D721Med (cell line): ENCODE measurements around the gene BPIFA3.

Source experiments
- DNase-seq: peaks from one replicate; pipeline ENCODE4 v3.0.0; 2011; ENCODE audit warnings: low spot score; ENCODE audit not compliant: insufficient read length
- FAIRE-seq: peaks from 2 replicates; lab custom pipeline; 2011; peaks lifted over from hg19 to GRCh38; lab: Jason Lieb, UNC
- TF ChIP-seq, protein P1 (sequence below): IDR thresholded peaks from 2 replicates; pipeline ENCODE4 v1.5.1; 2012; ENCODE audit warnings: mild to moderate bottlenecking, control low read depth; ENCODE audit not compliant: insufficient read depth; ENCODE audit errors: missing control alignments

The BPIFA3 gene

DNA sequence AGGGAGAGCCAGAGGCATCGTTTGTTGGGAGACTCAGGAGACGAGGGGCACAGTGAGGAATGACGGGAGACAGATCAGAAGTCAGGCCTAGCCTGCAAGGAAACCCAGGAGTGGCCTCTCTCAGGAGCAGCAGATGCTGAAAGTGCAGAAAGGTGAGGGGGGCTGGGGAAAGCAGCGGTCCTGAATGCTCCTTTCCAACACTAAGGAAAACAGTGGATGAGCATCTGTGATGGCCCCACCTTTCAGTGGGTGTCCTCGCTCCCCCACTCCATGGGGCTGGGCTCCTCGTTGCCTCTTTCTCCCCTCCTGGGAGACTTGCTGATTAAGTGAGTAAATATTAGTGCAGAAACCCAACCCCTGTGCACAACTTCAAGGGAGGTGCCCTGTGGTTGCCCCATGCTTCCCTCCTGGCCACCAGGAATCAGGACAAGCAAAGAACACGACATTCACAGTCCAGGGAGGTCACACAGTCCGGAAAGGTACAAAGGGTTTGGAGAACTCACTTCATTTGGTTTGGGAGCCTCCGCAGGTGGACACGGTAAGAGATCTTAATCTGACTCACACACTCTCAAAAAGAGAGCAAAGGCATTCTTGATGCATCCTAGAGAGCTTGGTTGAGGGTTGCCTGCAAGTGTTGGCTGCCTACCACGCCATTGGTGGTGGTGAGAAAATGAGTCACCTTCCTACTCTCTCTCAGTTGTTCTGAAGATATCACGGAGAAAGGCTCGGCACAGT is 56.1 kb downstream of the BPIFA3 start:
- FAIRE-seq (no peak), DNase-seq (no peak)
- TF ChIP-seq, protein P1, sequence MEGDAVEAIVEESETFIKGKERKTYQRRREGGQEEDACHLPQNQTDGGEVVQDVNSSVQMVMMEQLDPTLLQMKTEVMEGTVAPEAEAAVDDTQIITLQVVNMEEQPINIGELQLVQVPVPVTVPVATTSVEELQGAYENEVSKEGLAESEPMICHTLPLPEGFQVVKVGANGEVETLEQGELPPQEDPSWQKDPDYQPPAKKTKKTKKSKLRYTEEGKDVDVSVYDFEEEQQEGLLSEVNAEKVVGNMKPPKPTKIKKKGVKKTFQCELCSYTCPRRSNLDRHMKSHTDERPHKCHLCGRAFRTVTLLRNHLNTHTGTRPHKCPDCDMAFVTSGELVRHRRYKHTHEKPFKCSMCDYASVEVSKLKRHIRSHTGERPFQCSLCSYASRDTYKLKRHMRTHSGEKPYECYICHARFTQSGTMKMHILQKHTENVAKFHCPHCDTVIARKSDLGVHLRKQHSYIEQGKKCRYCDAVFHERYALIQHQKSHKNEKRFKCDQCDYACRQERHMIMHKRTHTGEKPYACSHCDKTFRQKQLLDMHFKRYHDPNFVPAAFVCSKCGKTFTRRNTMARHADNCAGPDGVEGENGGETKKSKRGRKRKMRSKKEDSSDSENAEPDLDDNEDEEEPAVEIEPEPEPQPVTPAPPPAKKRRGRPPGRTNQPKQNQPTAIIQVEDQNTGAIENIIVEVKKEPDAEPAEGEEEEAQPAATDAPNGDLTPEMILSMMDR: no peak

- TF ChIP-seq, protein P1: no peak
- DNase-seq (no peak), FAIRE-seq (no peak)
These were observed 58.1 kb downstream of the BPIFA3 start for GRCh38 chr20:33275215-33275614.

GRCh38 chr20:33275871-33276270 is 58.7 kb downstream of the BPIFA3 start:
- FAIRE-seq: no peak
- TF ChIP-seq, protein P1: no peak

GRCh38 chr20:33276303-33277113 is 59.4 kb downstream of the BPIFA3 start:
- DNase-seq (no peak), FAIRE-seq (no peak)
- TF ChIP-seq, protein P1: no peak

More at GRCh38 chr20:33275871-33276270, 58.7 kb downstream of the BPIFA3 start:
- DNase-seq: no peak
